H1 (cell line): ENCODE measurements around the gene KRT78.

ENCODE experiments used
- BCL11A ChIP-seq, 2 experiments: IDR thresholded peaks; one replicate each; pipeline ENCODE4 v1.6.1; 2011; ENCODE audit warnings: low read depth in 2 of 2, low read length in 2 of 2, mild to moderate bottlenecking in 2 of 2
- CHD1 ChIP-seq: IDR thresholded peaks from 2 replicates; pipeline ENCODE4 v1.6.1; 2012; ENCODE audit warnings: low read depth, low read length, improper control_type of control experiment
- CTCF ChIP-seq, 3 experiments: IDR thresholded peaks; 1 replicate in 2 of 3; 2 replicates in 1 of 3; pipeline versions ENCODE4 v1.5.1 to v1.6.1; 2011; ENCODE audit warnings: low read length in 3 of 3, mild to moderate bottlenecking in 3 of 3, inconsistent platforms in 2 of 3, low read depth in 1 of 3, moderate library complexity in 1 of 3; ENCODE audit not compliant: insufficient read depth in 1 of 3; ENCODE audit errors: control extremely low read depth in 1 of 3
- E2F6 ChIP-seq: IDR thresholded peaks from 2 replicates; pipeline ENCODE4 v1.6.1; 2012; ENCODE audit warnings: inconsistent platforms
- EP300 ChIP-seq, 2 experiments: IDR thresholded peaks; 1 replicate in 1 of 2; 2 replicates in 1 of 2; pipeline ENCODE4 v1.6.1; 2011 to 2012; ENCODE audit warnings: low read depth in 2 of 2, low read length in 2 of 2, mild to moderate bottlenecking in 2 of 2, borderline replicate concordance in 1 of 2, inconsistent platforms in 1 of 2, moderate library complexity in 1 of 2
- GABPA ChIP-seq: IDR thresholded peaks from 2 replicates; pipeline ENCODE4 v1.6.1; 2011; ENCODE audit warnings: mild to moderate bottlenecking, low read length, moderate library complexity, borderline replicate concordance; ENCODE audit not compliant: insufficient read depth
- GTF2F1 ChIP-seq: IDR thresholded peaks from 2 replicates; pipeline ENCODE4 v1.6.1; 2012; ENCODE audit warnings: low read depth, low read length, improper control_type of control experiment, borderline replicate concordance
- MAFK ChIP-seq: IDR thresholded peaks from 2 replicates; pipeline ENCODE4 v1.6.1; 2012; ENCODE audit warnings: low read depth, mild to moderate bottlenecking, improper control_type of control experiment, low read length
- NRF1 ChIP-seq: IDR thresholded peaks from 2 replicates; pipeline ENCODE4 v1.6.1; 2011; ENCODE audit warnings: mild to moderate bottlenecking, low read depth, low read length, improper control_type of control experiment
- POLR2A ChIP-seq, 2 experiments: IDR thresholded peaks; 1 replicate in 1 of 2; 2 replicates in 1 of 2; pipeline ENCODE4 v1.6.1; 2011; ENCODE audit warnings: low read depth in 2 of 2, low read length in 2 of 2, mild to moderate bottlenecking in 2 of 2; ENCODE audit errors: control extremely low read depth in 1 of 2
- RAD21 ChIP-seq, 2 experiments: IDR thresholded peaks in 1 of 2; conservative IDR thresholded peaks in 1 of 2; 2 replicates each; pipeline ENCODE4 v1.6.1; 2011; ENCODE audit warnings: low read depth in 2 of 2, low read length in 2 of 2, improper control_type of control experiment in 1 of 2, inconsistent platforms in 1 of 2, mild to moderate bottlenecking in 1 of 2, moderate library complexity in 1 of 2
- RFX5 ChIP-seq: IDR thresholded peaks from 2 replicates; pipeline ENCODE4 v1.6.1; 2011; ENCODE audit warnings: low read depth, low read length, improper control_type of control experiment, borderline replicate concordance
- SIN3A ChIP-seq, 2 experiments: IDR thresholded peaks in 1 of 2; conservative IDR thresholded peaks in 1 of 2; 2 replicates each; pipeline ENCODE4 v1.6.1; 2011 to 2012; ENCODE audit warnings: low read length in 2 of 2, improper control_type of control experiment in 1 of 2, low read depth in 1 of 2, mild to moderate bottlenecking in 1 of 2

- TF ChIP-seq NRF1: no peak
- TF ChIP-seq CTCF (IDR thresholded peaks at IDR 0.05; ENCODE audit: control extremely low read depth in 1 of 3, insufficient read depth in 1 of 3, low read depth in 1 of 3, low read length in 3 of 3): no peak
- TF ChIP-seq POLR2A (IDR thresholded peaks at IDR 0.05; ENCODE audit: control extremely low read depth in 1 of 2, low read depth in 2 of 2, low read length in 2 of 2): no peak
- no peak for TF ChIP-seq GABPA
- TF ChIP-seq E2F6: no peak
- TF ChIP-seq MAFK: no peak
- TF ChIP-seq SIN3A (conservative IDR thresholded peaks at IDR 0.05 in 1 of 2, IDR thresholded peaks at IDR 0.05 in 1 of 2; ENCODE audit: low read depth in 1 of 2, low read length in 2 of 2): no peak
- TF ChIP-seq CHD1: no peak
- no peak for TF ChIP-seq RAD21 (IDR thresholded peaks at IDR 0.05 in 1 of 2, conservative IDR thresholded peaks at IDR 0.05 in 1 of 2; ENCODE audit: low read depth in 2 of 2, low read length in 2 of 2)
- no peak for TF ChIP-seq RFX5
- TF ChIP-seq GTF2F1: no peak
- TF ChIP-seq BCL11A (IDR thresholded peaks at IDR 0.05; ENCODE audit: low read depth in 2 of 2, low read length in 2 of 2): no peak
- no peak for TF ChIP-seq EP300 (IDR thresholded peaks at IDR 0.05; ENCODE audit: borderline replicate concordance in 1 of 2, low read depth in 2 of 2, low read length in 2 of 2)
Observed at GRCh38 chr12:52829986-52830770, 18.6 kb downstream of the KRT78 start.
